Measurements from ENCODE around the gene RPS21. TPM values are rescaled to one million over a fixed set of nuclear protein-coding genes. Genes with fewer than 3 reads are reported as not detected.

The RPS21 gene
- total RNA-seq, 4 donors from 2014 or later = 1,151 to 14,756 (median 1,928) TPM

DNA sequence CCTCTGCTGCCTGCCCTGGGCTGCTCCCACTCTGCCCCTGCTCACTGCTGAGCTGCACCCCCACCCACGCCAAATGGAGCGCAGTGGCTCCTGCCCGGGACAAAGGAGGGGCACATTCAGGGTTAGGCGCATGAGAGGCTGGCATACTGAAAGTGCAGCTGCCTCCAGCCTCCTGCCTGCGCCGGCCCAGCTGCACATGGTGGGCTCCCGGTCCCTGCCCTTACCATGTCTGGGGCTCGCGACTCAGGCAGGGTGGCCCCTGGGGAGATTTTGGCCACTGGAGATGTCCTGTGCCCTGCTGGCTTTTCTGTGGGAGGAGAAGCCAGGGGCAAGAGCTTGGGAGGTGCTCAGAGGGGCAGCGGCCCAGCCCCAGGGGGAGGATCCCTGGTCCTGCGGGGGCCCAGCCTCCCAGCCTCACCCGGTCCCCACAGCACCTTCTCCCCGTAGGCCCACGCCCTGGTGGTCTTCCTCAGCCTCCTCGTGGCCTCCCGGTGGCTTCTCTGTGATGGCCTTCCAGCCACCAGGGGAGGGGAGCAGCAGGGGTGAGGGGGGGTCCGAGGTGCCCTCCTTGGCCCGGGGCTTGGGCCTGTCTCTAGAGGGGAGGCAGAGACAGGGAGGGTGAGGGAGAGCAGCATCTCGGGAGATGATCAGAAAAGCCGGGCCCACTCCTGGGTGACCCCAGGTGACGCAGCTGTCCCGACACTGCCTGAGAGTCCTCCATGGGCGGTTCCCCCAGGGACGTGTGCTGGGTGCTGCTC, 28.6 kb downstream of the RPS21 start:
- Histone ChIP-seq H3K36me3 (no peaks in the 10 kb centered on the region), H3K27me3 (no peaks in the 10 kb centered on the region), H3K27ac (no peak overlapping the region), H3K9me3 (no peaks in the 10 kb centered on the region), H3K4me3 (no peak overlapping the region), H3K4me1 (peaks cover 0 to under 1% of the 10 kb centered on the region in 2 donors)
- no peak for DNase-seq
- TF ChIP-seq, protein P1, sequence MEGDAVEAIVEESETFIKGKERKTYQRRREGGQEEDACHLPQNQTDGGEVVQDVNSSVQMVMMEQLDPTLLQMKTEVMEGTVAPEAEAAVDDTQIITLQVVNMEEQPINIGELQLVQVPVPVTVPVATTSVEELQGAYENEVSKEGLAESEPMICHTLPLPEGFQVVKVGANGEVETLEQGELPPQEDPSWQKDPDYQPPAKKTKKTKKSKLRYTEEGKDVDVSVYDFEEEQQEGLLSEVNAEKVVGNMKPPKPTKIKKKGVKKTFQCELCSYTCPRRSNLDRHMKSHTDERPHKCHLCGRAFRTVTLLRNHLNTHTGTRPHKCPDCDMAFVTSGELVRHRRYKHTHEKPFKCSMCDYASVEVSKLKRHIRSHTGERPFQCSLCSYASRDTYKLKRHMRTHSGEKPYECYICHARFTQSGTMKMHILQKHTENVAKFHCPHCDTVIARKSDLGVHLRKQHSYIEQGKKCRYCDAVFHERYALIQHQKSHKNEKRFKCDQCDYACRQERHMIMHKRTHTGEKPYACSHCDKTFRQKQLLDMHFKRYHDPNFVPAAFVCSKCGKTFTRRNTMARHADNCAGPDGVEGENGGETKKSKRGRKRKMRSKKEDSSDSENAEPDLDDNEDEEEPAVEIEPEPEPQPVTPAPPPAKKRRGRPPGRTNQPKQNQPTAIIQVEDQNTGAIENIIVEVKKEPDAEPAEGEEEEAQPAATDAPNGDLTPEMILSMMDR (IDR thresholded peaks at IDR 0.05) = no peak
- no peak for TF ChIP-seq POLR2A (IDR thresholded peaks at IDR 0.05)
- intact Hi-C loops (cut with DNase I; ENCODE audit: low total_unique reads) = loop anchor here (10.0 kb wide), 1 partner anchor 401 kb away; no protein-coding TSS in a partner anchor

DNA sequence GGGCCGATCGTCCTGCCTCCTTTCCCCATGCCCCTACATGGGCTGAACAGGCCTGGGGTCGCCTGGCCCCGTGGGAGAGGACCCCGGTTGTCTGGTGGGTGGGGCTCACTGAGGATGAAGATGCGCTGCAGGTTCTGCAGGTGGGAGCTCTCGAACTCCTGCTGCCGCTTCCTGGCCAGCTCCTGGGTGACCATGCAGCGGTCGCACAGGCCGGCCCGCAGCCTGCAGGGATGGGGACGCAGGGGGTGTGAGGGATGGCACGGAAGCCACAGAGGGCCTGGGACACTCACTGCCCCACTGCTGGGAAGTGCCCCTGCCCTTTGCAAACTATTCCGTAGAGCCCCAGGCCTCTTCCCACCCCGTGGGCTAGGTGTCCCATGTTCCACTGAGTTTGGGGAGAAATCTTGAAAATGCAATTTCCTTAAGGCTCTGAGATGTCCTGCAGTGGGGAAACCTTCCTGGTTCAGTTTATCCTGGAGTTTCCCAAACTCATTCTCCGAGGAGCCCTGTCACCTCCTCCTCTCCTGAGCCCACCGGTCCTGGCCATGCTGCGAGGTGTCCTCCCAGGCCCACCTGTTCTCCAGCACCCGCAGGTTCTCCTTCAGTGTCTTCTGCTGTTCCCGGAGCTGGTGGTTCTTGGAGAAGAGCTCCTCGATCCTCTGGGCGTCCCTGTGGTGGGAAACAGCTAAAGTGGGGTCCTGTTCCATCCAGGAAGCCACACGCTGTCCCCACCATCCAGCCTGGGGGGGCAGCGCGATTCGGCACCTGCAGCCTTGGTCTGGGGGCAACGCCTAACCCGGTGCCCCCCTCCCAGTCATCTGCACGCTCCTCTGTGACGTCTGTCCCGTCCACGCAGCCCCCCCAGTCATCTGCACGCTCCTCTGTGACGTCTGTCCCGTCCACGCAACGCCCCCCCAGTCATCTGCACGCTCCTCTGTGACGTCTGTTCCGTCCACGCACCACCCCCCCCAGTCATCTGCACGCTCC, 30.0 kb downstream of the RPS21 start:
- intact Hi-C loops (cut with DNase I; ENCODE audit: low total_unique reads) = loop anchor here (10.0 kb wide), 1 partner anchor 402 kb away; no protein-coding TSS in a partner anchor
- TF ChIP-seq, protein P1 (IDR thresholded peaks at IDR 0.05) = no peak
- TF ChIP-seq POLR2A (IDR thresholded peaks at IDR 0.05) = no peak
- no peak overlapping the region for H3K4me3 ChIP-seq
- no peak overlapping the region for H3K27ac ChIP-seq
- no peaks in the 10 kb centered on the region for H3K27me3 ChIP-seq
- no peak for DNase-seq
- H3K9me3 ChIP-seq = no peaks in the 10 kb centered on the region
- H3K36me3 ChIP-seq = no peaks in the 10 kb centered on the region
- H3K4me1 ChIP-seq = no peaks in the 10 kb centered on the region

DNA sequence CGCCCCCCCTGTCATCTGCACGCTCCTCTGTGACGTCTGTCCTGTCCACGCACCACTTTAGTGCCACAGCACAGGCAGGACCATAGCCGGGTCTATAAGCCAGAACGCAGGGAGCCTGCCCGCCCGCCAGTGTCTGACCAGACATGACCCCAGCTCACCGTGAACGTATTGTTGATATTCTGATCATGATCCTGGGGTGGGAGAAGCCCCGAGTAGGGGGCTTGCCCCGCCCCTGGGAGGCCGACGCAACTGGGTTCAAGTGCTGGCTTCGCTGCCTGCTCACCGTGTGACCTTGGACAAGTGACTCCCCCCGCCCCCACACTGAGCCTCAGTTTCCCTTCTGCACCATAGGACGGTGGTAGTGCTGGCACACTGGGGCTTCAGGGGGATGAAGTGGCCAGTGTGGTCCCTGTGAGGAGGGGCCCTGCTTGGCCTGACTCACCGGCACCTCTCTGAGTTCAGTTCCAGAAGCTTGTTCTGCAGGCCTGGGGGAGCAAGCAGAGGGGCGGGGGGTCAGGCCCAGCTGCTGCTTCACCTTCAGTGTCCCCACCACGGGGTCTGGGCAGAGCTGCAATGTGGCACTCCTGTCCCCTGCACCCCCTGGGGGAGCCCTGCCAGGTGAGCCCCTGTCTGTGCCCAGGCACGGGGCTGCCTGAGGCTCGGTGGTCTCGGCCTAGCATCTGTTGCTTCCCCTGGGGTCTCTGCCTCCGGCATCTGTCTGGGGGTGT, 31.2 kb downstream of the RPS21 start:
- intact Hi-C loops (cut with DNase I; ENCODE audit: low total_unique reads) = loop anchor here (10.0 kb wide), 1 partner anchor 403 kb away; no protein-coding TSS in a partner anchor
- H3K36me3 ChIP-seq = no peaks in the 10 kb centered on the region
- no peak for DNase-seq
- TF ChIP-seq, protein P1 (IDR thresholded peaks at IDR 0.05) = no peak
- TF ChIP-seq POLR2A (IDR thresholded peaks at IDR 0.05) = no peak
- no peaks in the 10 kb centered on the region for H3K4me1 ChIP-seq
- H3K9me3 ChIP-seq = no peaks in the 10 kb centered on the region
- no peak overlapping the region for H3K27ac ChIP-seq
- H3K27me3 ChIP-seq = no peaks in the 10 kb centered on the region
- no peak overlapping the region for H3K4me3 ChIP-seq

DNA sequence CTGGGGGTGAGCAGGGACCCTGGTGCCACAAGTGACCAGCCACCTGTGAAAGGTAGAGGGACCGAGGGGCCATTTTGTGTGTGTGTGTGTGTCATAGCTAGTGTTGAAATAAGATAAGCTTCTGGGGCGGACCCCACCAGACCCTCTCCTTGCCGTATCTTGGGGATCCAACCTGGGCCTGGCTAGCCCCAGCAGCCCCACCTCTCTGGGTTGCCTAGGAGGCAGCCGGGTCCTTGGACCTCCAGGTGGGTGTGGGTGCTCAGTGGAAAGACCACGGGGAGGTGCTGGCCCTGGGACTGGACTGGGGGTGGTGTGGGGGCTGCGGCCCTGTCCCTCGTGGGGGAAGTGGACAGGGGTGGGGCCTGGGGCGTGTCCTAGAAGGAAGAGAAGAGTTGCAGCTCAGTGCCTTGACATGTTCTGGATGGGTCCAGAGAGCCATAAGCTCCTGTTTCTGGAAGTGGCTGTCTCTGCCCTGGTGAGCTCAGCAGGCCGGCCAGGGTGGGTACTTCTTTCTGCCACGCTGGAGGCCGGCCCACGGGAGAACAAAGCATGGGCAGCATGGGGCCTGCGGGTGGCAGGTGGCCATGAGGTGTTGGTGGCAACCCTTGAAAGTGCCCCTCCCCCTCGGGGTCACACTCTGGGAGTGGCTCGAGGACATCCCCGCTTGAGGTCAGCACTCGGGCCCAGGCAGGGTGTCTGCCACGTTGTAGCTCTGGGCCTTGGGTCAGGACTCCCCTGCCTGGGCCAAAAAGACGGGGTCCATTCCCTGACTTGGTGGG, 32.0 kb downstream of the RPS21 start:
- Histone ChIP-seq H3K27me3 (no peaks in the 10 kb centered on the region), H3K4me3 (no peak overlapping the region), H3K4me1 (no peaks in the 10 kb centered on the region), H3K36me3 (no peaks in the 10 kb centered on the region), H3K9me3 (no peaks in the 10 kb centered on the region), H3K27ac (no peak overlapping the region)
- TF ChIP-seq POLR2A (IDR thresholded peaks at IDR 0.05) = no peak
- TF ChIP-seq, protein P1 (IDR thresholded peaks at IDR 0.05) = no peak
- no peak for DNase-seq
- intact Hi-C loops (cut with DNase I; ENCODE audit: low total_unique reads) = loop anchor here (10.0 kb wide), 1 partner anchor 404 kb away; no protein-coding TSS in a partner anchor
